Testis (tissue), 2 donors: ENCODE measurements around the gene KCNMB4.

Experiments
- POLR2A ChIP-seq: fragments of 450-650 bp; IDR thresholded peaks from one replicate; pipeline ENCODE4 v1.6.1; 2017; ENCODE audit warnings: antibody characterized with exemption, mild to moderate bottlenecking, moderate library complexity
- TF ChIP-seq, protein P1 (sequence below), 3 experiments: fragments of 450-650 bp in 2 of 3; fragments of 200-600 bp in 1 of 3; sonication (generic) in 1 of 3; IDR thresholded peaks; one replicate each; pipeline ENCODE4 v1.5.1; 2016 to 2019; ENCODE audit warnings: antibody characterized with exemption in 3 of 3, mild to moderate bottlenecking in 2 of 3, moderate library complexity in 1 of 3

DNA sequence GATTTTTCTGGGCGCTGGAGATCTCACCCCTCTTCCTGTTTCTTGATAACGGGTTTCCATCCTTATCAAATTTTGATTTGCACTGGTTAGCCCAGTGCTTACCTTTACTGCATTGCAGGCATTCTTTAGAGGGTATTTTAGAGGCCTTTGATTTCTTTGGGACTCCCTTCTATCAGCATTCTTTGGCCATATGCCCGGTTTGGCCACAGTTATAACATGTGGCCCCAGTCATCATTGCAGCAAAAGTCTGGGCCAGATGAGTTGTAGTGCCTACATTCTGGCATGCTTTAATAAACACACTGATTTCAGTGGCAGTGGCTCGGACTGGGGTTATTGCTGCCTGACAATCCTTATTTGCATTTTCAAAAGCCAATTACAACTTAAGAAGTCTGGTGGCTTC, 82.3 kb downstream of the KCNMB4 start:
- TF ChIP-seq, protein P1, sequence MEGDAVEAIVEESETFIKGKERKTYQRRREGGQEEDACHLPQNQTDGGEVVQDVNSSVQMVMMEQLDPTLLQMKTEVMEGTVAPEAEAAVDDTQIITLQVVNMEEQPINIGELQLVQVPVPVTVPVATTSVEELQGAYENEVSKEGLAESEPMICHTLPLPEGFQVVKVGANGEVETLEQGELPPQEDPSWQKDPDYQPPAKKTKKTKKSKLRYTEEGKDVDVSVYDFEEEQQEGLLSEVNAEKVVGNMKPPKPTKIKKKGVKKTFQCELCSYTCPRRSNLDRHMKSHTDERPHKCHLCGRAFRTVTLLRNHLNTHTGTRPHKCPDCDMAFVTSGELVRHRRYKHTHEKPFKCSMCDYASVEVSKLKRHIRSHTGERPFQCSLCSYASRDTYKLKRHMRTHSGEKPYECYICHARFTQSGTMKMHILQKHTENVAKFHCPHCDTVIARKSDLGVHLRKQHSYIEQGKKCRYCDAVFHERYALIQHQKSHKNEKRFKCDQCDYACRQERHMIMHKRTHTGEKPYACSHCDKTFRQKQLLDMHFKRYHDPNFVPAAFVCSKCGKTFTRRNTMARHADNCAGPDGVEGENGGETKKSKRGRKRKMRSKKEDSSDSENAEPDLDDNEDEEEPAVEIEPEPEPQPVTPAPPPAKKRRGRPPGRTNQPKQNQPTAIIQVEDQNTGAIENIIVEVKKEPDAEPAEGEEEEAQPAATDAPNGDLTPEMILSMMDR (IDR thresholded peaks at IDR 0.05), result no peak
- TF ChIP-seq POLR2A, result no peak
